Measurements from ENCODE around the gene MBTPS2. TPM values are rescaled to one million over a fixed set of nuclear protein-coding genes. Genes with fewer than 3 reads are reported as not detected.

Gene MBTPS2
- total and polyA plus RNA-seq, 9 of the 15 experiments (the other 6 are each of a cell fraction or from before 2014, with no cell fraction given) = 2.3 to 18.7 (median 4.0) TPM

GRCh38 chrX:21839334-21840192 lies at the start of gene MBTPS2 (continued):
- TF ChIP-seq, protein P1, sequence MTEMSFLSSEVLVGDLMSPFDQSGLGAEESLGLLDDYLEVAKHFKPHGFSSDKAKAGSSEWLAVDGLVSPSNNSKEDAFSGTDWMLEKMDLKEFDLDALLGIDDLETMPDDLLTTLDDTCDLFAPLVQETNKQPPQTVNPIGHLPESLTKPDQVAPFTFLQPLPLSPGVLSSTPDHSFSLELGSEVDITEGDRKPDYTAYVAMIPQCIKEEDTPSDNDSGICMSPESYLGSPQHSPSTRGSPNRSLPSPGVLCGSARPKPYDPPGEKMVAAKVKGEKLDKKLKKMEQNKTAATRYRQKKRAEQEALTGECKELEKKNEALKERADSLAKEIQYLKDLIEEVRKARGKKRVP (CRISPR knock-in tag; IDR thresholded peaks at IDR 0.05) = no peak
- peak in 1 of 2 experiments; percentile 70; a peak in 2 of 4 replicates for TF ChIP-seq HDAC1 (IDR thresholded peaks at IDR 0.05)
- no peak for TF ChIP-seq ZNF77 (CRISPR knock-in tag; IDR thresholded peaks at IDR 0.05)
- no peak for TF ChIP-seq IRF2 (CRISPR knock-in tag; IDR thresholded peaks at IDR 0.05)
- peak; percentile 71 for TF ChIP-seq DACH1 (IDR thresholded peaks at IDR 0.05; ENCODE audit: partially characterized antibody)
- no peak for TF ChIP-seq TCF7L2 (IDR thresholded peaks at IDR 0.05; ENCODE audit: low read depth, low read length)
- peak; percentile 97 for TF ChIP-seq TAF7 (tag; IDR thresholded peaks at IDR 0.05)
- TF ChIP-seq PHTF2 (CRISPR knock-in tag; IDR thresholded peaks at IDR 0.05) = no peak
- peak in 1 of 2 experiments; percentile 57; a peak in 1 of 4 replicates for TF ChIP-seq KDM4B (IDR thresholded peaks at IDR 0.05; ENCODE audit: borderline replicate concordance in 2 of 2, low read depth in 1 of 2)
- TF ChIP-seq NRF1 (conservative IDR thresholded peaks at IDR 0.05 in 1 of 2, IDR thresholded peaks at IDR 0.05 in 1 of 2) = peak; percentile 16 to 23; a peak in 1 of 4 replicates
- TF ChIP-seq GTF2A2 (tag; IDR thresholded peaks at IDR 0.05) = peak; percentile 93
- peak; percentile 90 for TF ChIP-seq MTA3 (IDR thresholded peaks at IDR 0.05; ENCODE audit: borderline replicate concordance)
- no peak for TF ChIP-seq ZNF253 (CRISPR knock-in tag; conservative IDR thresholded peaks at IDR 0.05)
- no peak for TF ChIP-seq ZNF785 (CRISPR knock-in tag; IDR thresholded peaks at IDR 0.05)
- TF ChIP-seq ERF (CRISPR knock-in tag; IDR thresholded peaks at IDR 0.05) = no peak
- no peak for TF ChIP-seq ZNF239 (CRISPR knock-in tag; IDR thresholded peaks at IDR 0.05)
- TF ChIP-seq ZFPM2 (CRISPR knock-in tag; IDR thresholded peaks at IDR 0.05) = no peak
- no peak for TF ChIP-seq TSC22D4 (tag; IDR thresholded peaks at IDR 0.05)
- TF ChIP-seq, protein P2, sequence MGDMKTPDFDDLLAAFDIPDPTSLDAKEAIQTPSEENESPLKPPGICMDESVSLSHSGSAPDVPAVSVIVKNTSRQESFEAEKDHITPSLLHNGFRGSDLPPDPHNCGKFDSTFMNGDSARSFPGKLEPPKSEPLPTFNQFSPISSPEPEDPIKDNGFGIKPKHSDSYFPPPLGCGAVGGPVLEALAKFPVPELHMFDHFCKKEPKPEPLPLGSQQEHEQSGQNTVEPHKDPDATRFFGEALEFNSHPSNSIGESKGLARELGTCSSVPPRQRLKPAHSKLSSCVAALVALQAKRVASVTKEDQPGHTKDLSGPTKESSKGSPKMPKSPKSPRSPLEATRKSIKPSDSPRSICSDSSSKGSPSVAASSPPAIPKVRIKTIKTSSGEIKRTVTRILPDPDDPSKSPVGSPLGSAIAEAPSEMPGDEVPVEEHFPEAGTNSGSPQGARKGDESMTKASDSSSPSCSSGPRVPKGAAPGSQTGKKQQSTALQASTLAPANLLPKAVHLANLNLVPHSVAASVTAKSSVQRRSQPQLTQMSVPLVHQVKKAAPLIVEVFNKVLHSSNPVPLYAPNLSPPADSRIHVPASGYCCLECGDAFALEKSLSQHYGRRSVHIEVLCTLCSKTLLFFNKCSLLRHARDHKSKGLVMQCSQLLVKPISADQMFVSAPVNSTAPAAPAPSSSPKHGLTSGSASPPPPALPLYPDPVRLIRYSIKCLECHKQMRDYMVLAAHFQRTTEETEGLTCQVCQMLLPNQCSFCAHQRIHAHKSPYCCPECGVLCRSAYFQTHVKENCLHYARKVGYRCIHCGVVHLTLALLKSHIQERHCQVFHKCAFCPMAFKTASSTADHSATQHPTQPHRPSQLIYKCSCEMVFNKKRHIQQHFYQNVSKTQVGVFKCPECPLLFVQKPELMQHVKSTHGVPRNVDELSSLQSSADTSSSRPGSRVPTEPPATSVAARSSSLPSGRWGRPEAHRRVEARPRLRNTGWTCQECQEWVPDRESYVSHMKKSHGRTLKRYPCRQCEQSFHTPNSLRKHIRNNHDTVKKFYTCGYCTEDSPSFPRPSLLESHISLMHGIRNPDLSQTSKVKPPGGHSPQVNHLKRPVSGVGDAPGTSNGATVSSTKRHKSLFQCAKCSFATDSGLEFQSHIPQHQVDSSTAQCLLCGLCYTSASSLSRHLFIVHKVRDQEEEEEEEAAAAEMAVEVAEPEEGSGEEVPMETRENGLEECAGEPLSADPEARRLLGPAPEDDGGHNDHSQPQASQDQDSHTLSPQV (IDR thresholded peaks at IDR 0.05) = 0 out of 2 replicates have a peak, but pooled peaks have one; percentile 18
- no peak for TF ChIP-seq KLF1 (tag; IDR thresholded peaks at IDR 0.05)
- peak; percentile 99 for TF ChIP-seq GABPA (tag; conservative IDR thresholded peaks at IDR 0.05; ENCODE audit: low read depth)
- TF ChIP-seq, protein P3, sequence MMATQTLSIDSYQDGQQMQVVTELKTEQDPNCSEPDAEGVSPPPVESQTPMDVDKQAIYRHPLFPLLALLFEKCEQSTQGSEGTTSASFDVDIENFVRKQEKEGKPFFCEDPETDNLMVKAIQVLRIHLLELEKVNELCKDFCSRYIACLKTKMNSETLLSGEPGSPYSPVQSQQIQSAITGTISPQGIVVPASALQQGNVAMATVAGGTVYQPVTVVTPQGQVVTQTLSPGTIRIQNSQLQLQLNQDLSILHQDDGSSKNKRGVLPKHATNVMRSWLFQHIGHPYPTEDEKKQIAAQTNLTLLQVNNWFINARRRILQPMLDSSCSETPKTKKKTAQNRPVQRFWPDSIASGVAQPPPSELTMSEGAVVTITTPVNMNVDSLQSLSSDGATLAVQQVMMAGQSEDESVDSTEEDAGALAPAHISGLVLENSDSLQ (IDR thresholded peaks at IDR 0.05) = peak; percentile 23; the same call in 1 of the 2 replicates
- TF ChIP-seq RBM34 (IDR thresholded peaks at IDR 0.05; ENCODE audit: borderline replicate concordance, insufficient read depth, low read length) = no peak
- no peak for TF ChIP-seq ZNF79 (CRISPR knock-in tag; IDR thresholded peaks at IDR 0.05; ENCODE audit: low read depth)

All from K562 (cell line).